ENCODE data around the gene SEMA5B. TPM values are rescaled to one million over a fixed set of nuclear protein-coding genes. Genes with fewer than 3 reads are reported as not detected.

SEMA5B gene
- total RNA-seq, 1 experiment from 2014 or later: not detected

- Histone ChIP-seq H3K27me3 (no peaks in the 10 kb centered on the region), H3K9me3 (no peaks in the 10 kb centered on the region), H3K36me3 (no peaks in the 10 kb centered on the region), H3K4me3 (no peak overlapping the region)
- peak; percentile 95 for DNase-seq
Observed at GRCh38 chr3:122975163-122975923, 52.2 kb downstream of the SEMA5B start.

- Histone ChIP-seq H3K36me3 (no peaks in the 10 kb centered on the region), H3K4me3 (no peak overlapping the region), H3K9me3 (no peaks in the 10 kb centered on the region), H3K27me3 (no peaks in the 10 kb centered on the region)
- DNase-seq: peak; percentile 79
Observed at GRCh38 chr3:122974764-122975162, 52.8 kb downstream of the SEMA5B start.

- Histone ChIP-seq H3K9me3 (no peaks in the 10 kb centered on the region), H3K36me3 (no peaks in the 10 kb centered on the region), H3K4me3 (no peak overlapping the region), H3K27me3 (no peaks in the 10 kb centered on the region)
- DNase-seq: no peak
Observed at GRCh38 chr3:122973893-122974615, 53.5 kb downstream of the SEMA5B start.

- no peaks in the 10 kb centered on the region for H3K27me3 ChIP-seq
- H3K9me3 ChIP-seq: no peaks in the 10 kb centered on the region
- no peak for DNase-seq
Observed at GRCh38 chr3:122972141-122972540, 55.4 kb downstream of the SEMA5B start.

GRCh38 chr3:122969585-122970469 lies 57.7 kb downstream of the SEMA5B start:
- H3K36me3 ChIP-seq: no peaks in the 10 kb centered on the region
- no peaks in the 10 kb centered on the region for H3K9me3 ChIP-seq
- no peaks in the 10 kb centered on the region for H3K27me3 ChIP-seq
- DNase-seq: peak; percentile 84
- no peak overlapping the region for H3K4me3 ChIP-seq

More at GRCh38 chr3:122972141-122972540, 55.4 kb downstream of the SEMA5B start:
- Histone ChIP-seq H3K4me3 (no peak overlapping the region), H3K36me3 (no peaks in the 10 kb centered on the region)

- H3K4me3 ChIP-seq: no peak overlapping the region
- H3K36me3 ChIP-seq: no peaks in the 10 kb centered on the region
- DNase-seq: no peak
- H3K9me3 ChIP-seq: no peaks in the 10 kb centered on the region
- H3K27me3 ChIP-seq: no peaks in the 10 kb centered on the region
Observed at GRCh38 chr3:122967765-122968164, 59.8 kb downstream of the SEMA5B start.

- no peak for DNase-seq
- H3K27me3 ChIP-seq: no peaks in the 10 kb centered on the region
- no peak overlapping the region for H3K4me3 ChIP-seq
- H3K9me3 ChIP-seq: no peaks in the 10 kb centered on the region
- no peaks in the 10 kb centered on the region for H3K36me3 ChIP-seq
Observed at GRCh38 chr3:122967356-122967755, 60.2 kb downstream of the SEMA5B start.

GRCh38 chr3:122966045-122966444 lies 61.5 kb downstream of the SEMA5B start:
- no peak for DNase-seq
- Histone ChIP-seq H3K36me3 (no peaks in the 10 kb centered on the region), H3K27me3 (no peaks in the 10 kb centered on the region), H3K4me3 (no peak overlapping the region), H3K9me3 (no peaks in the 10 kb centered on the region)

- H3K4me3 ChIP-seq: no peak overlapping the region
- no peaks in the 10 kb centered on the region for H3K36me3 ChIP-seq
- no peak for DNase-seq
- H3K27me3 ChIP-seq: no peaks in the 10 kb centered on the region
- H3K9me3 ChIP-seq: no peaks in the 10 kb centered on the region
Observed at GRCh38 chr3:122964811-122965210, 62.8 kb downstream of the SEMA5B start.

- Histone ChIP-seq H3K9me3 (no peaks in the 10 kb centered on the region), H3K27me3 (no peaks in the 10 kb centered on the region), H3K4me3 (no peak overlapping the region), H3K36me3 (no peaks in the 10 kb centered on the region)
- DNase-seq: peak; percentile 53
Observed at GRCh38 chr3:122962149-122962548, 65.4 kb downstream of the SEMA5B start.

GRCh38 chr3:122961146-122961545 lies 66.4 kb downstream of the SEMA5B start:
- DNase-seq: peak; percentile 77
- Histone ChIP-seq H3K27me3 (no peaks in the 10 kb centered on the region), H3K9me3 (no peaks in the 10 kb centered on the region)

GRCh38 chr3:122960652-122961051 lies 66.9 kb downstream of the SEMA5B start:
- Histone ChIP-seq H3K9me3 (no peaks in the 10 kb centered on the region), H3K4me3 (no peak overlapping the region), H3K27me3 (no peaks in the 10 kb centered on the region), H3K36me3 (no peaks in the 10 kb centered on the region)
- DNase-seq: no peak

More at GRCh38 chr3:122961146-122961545, 66.4 kb downstream of the SEMA5B start:
- Histone ChIP-seq H3K36me3 (no peaks in the 10 kb centered on the region), H3K4me3 (no peak overlapping the region)

GRCh38 chr3:122959339-122959738 lies 68.2 kb downstream of the SEMA5B start:
- DNase-seq: no peak
- H3K9me3 ChIP-seq: no peaks in the 10 kb centered on the region
- no peak overlapping the region for H3K4me3 ChIP-seq
- H3K27me3 ChIP-seq: no peaks in the 10 kb centered on the region
- H3K36me3 ChIP-seq: no peaks in the 10 kb centered on the region

GRCh38 chr3:122957707-122958689 lies 69.6 kb downstream of the SEMA5B start:
- Histone ChIP-seq H3K27me3 (no peaks in the 10 kb centered on the region), H3K36me3 (no peaks in the 10 kb centered on the region), H3K4me3 (no peak overlapping the region), H3K9me3 (no peaks in the 10 kb centered on the region)
- peak; percentile 19 for DNase-seq

- Histone ChIP-seq H3K27me3 (no peaks in the 10 kb centered on the region), H3K4me3 (no peak overlapping the region), H3K36me3 (no peaks in the 10 kb centered on the region), H3K9me3 (no peaks in the 10 kb centered on the region)
- DNase-seq: no peak
Observed at GRCh38 chr3:122956693-122957455, 70.7 kb downstream of the SEMA5B start.
